ENCODE results near the gene NUB1. TPM values are rescaled to one million over a fixed set of nuclear protein-coding genes. Genes with fewer than 3 reads are reported as not detected.

Gene NUB1
- total RNA-seq, 1 donor from 2014 or later, result 47.5 TPM

DNA sequence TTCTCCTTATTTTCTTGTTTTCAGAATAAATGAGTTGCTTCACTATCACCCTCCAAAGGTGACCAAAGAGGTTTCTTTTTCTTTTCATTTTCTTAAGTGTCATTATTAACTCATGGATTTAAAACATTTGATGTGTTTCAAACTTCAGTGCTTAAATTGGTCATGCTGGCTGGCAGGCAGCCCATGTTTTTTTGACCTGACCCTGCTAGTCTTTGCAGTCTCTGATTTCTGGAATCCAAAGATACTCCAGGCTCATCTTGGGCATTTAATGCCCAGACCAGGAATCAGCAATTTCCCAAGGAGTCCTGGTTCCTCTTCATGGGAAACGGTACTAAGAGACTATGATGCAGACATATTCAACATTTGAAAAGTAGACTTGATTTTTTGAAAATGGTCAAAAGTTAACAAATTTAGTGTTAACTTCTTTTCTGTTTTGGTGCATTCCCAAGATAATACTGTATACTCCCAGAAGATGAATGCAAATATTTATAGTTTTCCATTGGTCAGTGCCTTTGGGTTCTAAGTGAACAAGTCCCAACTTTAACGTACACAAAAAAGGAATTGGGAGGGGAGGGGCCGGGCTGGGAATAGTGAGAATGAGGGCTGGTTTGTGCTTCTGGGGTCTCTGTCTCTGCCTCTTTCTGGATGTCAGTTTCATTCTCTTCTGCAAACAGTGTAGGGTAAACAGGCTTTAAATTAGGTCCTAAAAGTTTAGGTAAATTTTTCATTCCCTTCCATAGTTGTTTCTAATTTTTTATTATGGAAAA, 19.8 kb downstream of the NUB1 start:
- Mint-ChIP-seq H3K4me1 (no peaks in the 10 kb centered on the region), H3K27ac (no peak overlapping the region), H3K9me3 (no peaks in the 10 kb centered on the region), H3K27me3 (no peaks in the 10 kb centered on the region), H3K36me3 (ENCODE audit: low read depth) (peaks cover 65% of the 10 kb centered on the region), H3K4me3 (no peak overlapping the region)
- TF ChIP-seq, protein P1, sequence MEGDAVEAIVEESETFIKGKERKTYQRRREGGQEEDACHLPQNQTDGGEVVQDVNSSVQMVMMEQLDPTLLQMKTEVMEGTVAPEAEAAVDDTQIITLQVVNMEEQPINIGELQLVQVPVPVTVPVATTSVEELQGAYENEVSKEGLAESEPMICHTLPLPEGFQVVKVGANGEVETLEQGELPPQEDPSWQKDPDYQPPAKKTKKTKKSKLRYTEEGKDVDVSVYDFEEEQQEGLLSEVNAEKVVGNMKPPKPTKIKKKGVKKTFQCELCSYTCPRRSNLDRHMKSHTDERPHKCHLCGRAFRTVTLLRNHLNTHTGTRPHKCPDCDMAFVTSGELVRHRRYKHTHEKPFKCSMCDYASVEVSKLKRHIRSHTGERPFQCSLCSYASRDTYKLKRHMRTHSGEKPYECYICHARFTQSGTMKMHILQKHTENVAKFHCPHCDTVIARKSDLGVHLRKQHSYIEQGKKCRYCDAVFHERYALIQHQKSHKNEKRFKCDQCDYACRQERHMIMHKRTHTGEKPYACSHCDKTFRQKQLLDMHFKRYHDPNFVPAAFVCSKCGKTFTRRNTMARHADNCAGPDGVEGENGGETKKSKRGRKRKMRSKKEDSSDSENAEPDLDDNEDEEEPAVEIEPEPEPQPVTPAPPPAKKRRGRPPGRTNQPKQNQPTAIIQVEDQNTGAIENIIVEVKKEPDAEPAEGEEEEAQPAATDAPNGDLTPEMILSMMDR (IDR thresholded peaks at IDR 0.05), result no peak
- ATAC-seq (ENCODE audit: low read depth) (no peak), DNase-seq (no peak)
- ChIA-PET POLR2A (interaction anchor here (0.6 kb wide), 1 partner anchor 51 kb away, joined by 6 read pairs; no protein-coding TSS in a partner anchor), CTCF (no interaction called here)
- intact Hi-C loops (cut with micrococcal nuclease), result no loop called here

DNA sequence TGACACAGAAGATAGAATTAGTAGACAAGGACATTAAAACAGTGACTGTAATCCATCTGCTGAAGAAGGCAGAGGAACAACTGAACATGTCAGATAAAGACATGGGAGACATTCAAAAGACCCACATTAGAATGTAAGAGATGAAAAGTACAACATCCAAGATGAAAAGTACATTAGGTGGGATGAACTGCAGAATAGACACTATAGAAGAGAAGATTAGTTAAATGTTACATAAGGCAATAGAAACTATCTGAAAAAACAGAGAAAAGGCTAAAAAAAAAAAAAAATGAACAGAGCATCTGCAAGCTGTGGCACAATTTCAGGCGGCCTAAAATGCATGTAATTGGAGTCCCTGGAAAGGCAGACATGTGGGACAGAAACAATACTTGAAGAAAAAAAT, 21.6 kb downstream of the NUB1 start:
- Mint-ChIP-seq H3K4me3 (no peak overlapping the region), H3K4me1 (peaks cover 3% of the 10 kb centered on the region), H3K27me3 (no peaks in the 10 kb centered on the region), H3K27ac (no peak overlapping the region), H3K36me3 (ENCODE audit: low read depth) (peaks cover 52% of the 10 kb centered on the region), H3K9me3 (no peaks in the 10 kb centered on the region)
- intact Hi-C loops (cut with micrococcal nuclease), result no loop called here
- TF ChIP-seq, protein P1 (IDR thresholded peaks at IDR 0.05), result no peak
- CTCF ChIA-PET, result no interaction called here
- DNase-seq (no peak), ATAC-seq (ENCODE audit: low read depth) (no peak)
- POLR2A ChIA-PET, result no interaction called here

DNA sequence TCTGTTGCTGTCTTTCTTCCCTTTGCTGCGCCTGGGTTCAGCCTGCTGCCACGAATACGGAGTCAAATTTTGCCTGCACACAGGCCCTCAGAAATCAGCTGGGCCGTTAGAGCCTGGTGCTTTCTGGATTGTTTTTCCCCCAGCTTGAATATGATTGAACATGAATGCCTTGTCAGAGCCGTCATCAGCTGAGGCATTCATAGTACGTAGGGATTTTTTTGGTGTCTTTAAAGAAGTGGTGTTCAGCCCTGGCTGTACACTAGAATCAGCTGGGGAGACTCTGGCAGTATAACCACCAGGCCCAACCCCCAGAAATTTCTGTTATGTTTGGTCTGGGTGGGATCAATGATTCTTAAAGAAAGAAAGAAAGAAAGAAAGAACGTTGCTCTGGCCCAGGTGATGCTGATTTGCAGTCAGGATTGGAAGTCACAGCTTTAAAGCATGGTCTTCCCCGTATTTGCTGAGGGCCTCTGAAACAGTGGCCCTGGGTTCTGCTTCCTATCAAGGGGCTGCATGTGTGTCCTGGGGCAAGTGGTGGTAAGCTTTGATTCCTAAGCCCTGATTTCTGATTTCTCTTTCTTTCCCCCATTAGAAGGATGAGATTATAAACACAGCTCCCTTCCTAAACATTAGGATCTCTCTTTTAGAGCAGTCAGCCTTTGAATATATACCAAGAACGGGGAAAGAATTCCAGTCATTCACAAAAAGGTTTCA, 24.7 kb downstream of the NUB1 start:
- ATAC-seq (ENCODE audit: low read depth) (no peak), DNase-seq (no peak)
- peaks cover 6% of the 10 kb centered on the region for H3K4me1 Mint-ChIP-seq
- H3K27ac Mint-ChIP-seq, result no peak overlapping the region
- no peaks in the 10 kb centered on the region for H3K9me3 Mint-ChIP-seq
- no peaks in the 10 kb centered on the region for H3K27me3 Mint-ChIP-seq
- H3K4me3 Mint-ChIP-seq, result no peak overlapping the region
- CTCF ChIA-PET, result interaction anchor here (1.3 to 3.7 kb wide), 6 partner anchors 13 to 392 kb away, joined by 3 to 26 read pairs (median 12); no protein-coding TSS in a partner anchor
- H3K36me3 Mint-ChIP-seq (ENCODE audit: low read depth), result peaks cover 56% of the 10 kb centered on the region
- POLR2A ChIA-PET, result interaction anchor here (1.5 kb wide), 1 partner anchor 82 kb away, joined by 3 read pairs; no protein-coding TSS in a partner anchor
- intact Hi-C loops (cut with micrococcal nuclease), result no loop called here
- TF ChIP-seq, protein P1 (IDR thresholded peaks at IDR 0.05), result no peak

DNA sequence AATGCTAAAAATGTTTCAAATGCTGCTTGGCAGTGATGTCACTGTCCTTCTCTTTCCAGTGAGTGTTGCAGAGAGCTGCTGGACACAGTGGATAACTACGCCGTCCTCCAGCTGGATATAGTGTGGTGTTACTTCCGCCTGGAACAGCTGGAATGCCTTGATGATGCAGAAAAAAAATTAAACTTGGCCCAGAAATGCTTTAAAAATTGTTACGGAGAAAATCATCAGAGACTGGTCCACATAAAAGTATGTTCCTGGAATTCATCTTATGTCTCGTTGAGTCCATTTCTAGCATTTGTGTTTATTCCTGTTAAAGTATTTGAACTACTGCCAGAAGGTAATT, 25.2 kb downstream of the NUB1 start:
- Mint-ChIP-seq H3K27ac (no peak overlapping the region), H3K36me3 (ENCODE audit: low read depth) (peaks cover 55% of the 10 kb centered on the region)
- intact Hi-C loops (cut with micrococcal nuclease), result no loop called here

More for the DNA sequence above, 25.2 kb downstream of the NUB1 start:
- Mint-ChIP-seq H3K9me3 (no peaks in the 10 kb centered on the region), H3K27me3 (no peaks in the 10 kb centered on the region), H3K4me1 (peaks cover 6% of the 10 kb centered on the region), H3K4me3 (no peak overlapping the region)
- DNase-seq, result no peak
- no peak for ATAC-seq (ENCODE audit: low read depth)
- POLR2A ChIA-PET, result interaction anchor here (1.5 kb wide), 1 partner anchor 81 kb away, joined by 3 read pairs; no protein-coding TSS in a partner anchor
- CTCF ChIA-PET, result interaction anchor here (1.3 to 4.9 kb wide), 7 partner anchors 14 to 392 kb away, joined by 3 to 27 read pairs (median 19); no protein-coding TSS in a partner anchor
- TF ChIP-seq, protein P1 (IDR thresholded peaks at IDR 0.05), result no peak
